HG03457 (cell line): ENCODE results near the gene RRBP1.
"Not testable (repeated sequence)": the region's sequence is repeated elsewhere in the genome, so short reads cannot be mapped to it uniquely, and the experiment has no call there.

ENCODE experiments used
- ATAC-seq: cut with Tn5 transposase; IDR thresholded peaks from one replicate; pipeline ENCODE4 v1.9.1; 2021; ENCODE audit warnings: moderate number of reproducible peaks; ENCODE audit not compliant: unreplicated experiment

RRBP1 gene

DNA sequence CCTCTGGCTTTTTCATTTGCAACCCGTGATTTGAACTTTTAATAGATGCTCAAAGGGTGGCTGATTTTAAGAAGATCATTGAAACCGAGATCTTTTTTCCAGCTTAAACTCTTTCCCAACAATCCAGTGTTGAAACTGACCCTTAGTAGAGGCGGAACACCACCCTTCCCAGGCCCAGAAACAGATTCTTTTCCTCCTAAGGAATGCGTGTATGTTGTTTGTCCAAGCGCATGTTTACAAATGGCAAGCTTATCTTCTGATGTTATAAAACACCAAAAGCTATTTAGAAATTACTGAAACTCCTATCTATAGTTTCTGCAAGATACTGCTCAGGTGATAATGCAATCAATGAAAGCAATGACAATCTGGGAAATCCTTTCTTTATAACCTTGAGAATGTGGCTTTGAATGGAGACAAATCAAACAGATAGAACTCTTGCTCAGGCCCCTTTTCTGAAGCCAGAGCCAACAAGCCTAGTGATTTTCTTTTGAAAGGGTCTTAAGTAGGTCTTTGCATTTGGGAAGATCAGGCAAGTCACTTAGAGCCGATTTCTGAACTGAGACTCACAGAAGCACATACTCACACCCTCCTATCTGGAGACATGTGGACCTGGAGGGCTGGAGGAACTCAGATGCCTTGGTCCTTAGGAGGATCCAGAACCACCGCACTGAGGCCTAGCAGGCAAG is 26.8 kb upstream of the RRBP1 start:
- no peak for ATAC-seq

DNA sequence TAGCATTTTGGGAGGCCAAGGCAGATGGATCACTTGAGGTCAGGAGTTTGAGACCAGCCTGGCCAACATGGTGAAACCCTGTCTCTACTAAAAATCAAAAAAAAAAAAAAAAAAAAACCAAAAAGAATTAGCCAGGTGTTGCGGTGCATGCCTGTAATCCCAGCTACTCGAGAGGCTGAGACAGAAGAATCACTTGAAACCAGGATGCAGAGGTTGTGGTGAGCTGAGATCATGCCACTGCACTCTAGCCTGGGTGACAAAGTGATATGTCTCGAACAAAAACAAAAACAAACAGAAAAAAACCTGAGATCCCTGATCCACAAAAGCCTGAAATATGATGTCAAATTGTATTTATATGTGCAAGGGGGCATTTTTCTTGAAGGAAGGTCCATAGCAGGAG is 25.9 kb upstream of the RRBP1 start:
- ATAC-seq, result not testable (repeated sequence)

GRCh38 chr20:17706632-17707031 is 24.6 kb upstream of the RRBP1 start:
- ATAC-seq, result no peak

DNA sequence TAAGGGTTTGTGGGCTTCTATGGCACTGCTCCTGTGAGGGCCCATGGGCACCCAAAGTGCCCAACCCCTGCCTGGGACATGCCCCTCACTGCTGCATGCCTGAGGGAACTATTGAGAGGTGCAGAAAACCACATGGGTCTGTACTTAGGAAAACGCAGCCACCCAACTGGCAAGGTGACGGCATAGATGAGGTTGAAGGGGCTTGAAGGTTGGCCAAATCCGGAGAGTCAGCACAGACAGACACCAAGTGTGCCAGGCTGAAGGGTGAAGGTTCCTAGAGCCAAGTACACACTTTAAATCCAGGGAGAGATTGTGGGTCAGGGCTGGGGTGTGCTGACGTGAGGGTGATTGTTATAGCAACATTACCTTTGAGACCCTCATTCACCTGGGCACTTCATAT is 23.9 kb upstream of the RRBP1 start:
- ATAC-seq, result no peak

- ATAC-seq, result no peak
These were observed 22.7 kb upstream of the RRBP1 start for GRCh38 chr20:17704589-17705317.

DNA sequence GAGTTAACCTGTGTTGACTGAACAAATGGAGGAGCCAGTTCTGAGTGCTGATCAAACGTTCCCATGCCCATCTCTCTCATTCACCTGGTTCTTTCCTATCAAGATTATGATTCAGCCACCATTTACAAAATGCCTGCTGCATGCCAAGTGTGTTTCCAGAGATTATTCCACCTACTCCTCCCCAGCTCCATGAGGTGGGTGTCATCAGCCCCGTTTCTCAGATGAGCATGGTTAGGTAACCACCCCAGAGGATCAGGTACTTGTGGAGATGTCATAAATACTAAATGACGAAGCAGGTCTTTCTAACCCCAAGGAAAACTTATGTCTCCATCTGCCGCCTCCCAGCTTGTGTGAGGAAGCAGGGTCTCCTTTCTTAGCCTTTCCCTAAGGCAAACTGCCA is 19.8 kb upstream of the RRBP1 start:
- ATAC-seq, result no peak

GRCh38 chr20:17700637-17701036 is 18.6 kb upstream of the RRBP1 start:
- no peak for ATAC-seq

GRCh38 chr20:17699931-17700351 is 17.9 kb upstream of the RRBP1 start, which contains the start of gene BANF2:
BANF2 (plus strand) TSS chr20:17699966; CDS start chr20:17725026, 25,060 bp downstream.
- no peak for ATAC-seq

DNA sequence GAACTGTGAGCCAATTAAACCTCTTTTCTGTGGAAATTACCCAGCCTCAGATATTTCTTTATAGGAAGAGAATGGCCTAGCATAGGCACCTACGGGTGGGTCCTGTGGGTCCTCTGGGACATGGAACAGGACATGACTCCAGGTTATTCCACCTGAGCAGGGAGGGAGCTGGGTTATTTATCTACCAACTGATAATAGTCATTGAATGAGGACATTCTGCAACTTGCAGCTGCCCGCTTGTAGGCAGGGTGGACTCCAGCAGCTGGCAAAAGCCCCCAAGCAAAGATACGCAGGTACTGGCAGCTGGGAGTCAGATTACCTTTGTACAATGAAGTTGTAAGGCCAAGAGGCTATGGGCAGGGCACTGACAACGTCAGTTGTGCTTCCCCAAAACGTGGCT is 16.3 kb upstream of the RRBP1 start:
- no peak for ATAC-seq

- ATAC-seq, result no peak
These were observed 15.1 kb upstream of the RRBP1 start for GRCh38 chr20:17697171-17697570.

DNA sequence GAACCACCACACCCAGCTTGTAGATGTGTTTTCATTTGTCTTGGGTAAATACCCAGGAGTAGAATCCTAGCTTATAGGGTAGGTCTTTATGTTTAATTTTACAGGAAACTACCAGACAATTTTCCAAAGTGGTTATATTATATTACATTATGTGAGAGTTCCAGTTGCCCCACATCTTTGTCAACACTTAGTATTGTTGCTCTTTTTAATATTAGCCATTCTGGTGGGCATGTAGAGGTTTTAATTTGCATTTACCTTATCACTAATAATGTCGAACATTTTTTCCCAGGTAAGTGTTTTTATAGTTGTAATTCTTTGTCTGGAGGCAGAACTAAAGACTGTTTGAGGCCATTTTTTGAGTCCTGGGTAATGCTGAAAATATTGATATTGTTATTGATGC is 14.2 kb upstream of the RRBP1 start:
- no peak for ATAC-seq

DNA sequence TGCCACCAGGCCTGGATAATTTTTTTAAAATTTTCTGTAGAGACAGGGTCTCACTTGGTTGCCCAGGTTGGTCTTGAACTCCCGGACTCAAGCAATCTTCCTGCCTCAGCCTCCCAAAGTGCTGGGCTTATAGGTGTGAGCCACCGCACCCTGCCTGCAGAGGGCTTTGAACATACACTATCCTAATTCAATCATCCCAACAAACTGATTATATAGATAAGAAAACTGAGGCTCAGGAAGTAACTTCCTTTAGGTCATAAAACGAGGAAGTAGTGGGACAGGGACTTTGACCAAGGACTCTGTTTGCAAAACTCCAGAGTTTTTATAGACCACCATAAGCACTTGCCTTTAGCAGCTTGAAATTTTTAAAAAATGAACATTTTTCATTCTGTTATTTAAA is 12.7 kb upstream of the RRBP1 start:
- ATAC-seq, result no peak

GRCh38 chr20:17693444-17694001 is 11.5 kb upstream of the RRBP1 start:
- ATAC-seq, result no peak

DNA sequence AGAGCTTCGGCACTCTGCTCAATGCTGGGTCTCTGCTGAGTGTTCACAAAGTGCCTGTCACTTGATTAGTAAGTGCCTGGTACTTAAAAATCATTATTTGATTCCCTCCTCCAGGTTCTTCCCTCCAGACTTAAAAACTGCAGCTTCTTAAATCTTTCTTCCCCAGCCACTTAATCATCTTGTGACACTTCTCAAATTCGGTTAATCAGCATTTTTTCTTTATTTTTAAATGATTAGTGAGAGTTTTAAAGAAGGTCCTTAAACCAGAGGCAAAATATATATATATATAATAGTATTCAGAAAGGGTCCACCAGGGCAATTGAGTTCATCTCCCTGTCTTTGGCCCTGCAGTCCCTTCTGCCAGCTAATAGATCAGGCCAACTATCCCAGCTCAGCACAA is 9.7 kb upstream of the RRBP1 start:
- no peak for ATAC-seq

- ATAC-seq, result no peak
These were observed 8.1 kb upstream of the RRBP1 start for GRCh38 chr20:17690144-17690543.

DNA sequence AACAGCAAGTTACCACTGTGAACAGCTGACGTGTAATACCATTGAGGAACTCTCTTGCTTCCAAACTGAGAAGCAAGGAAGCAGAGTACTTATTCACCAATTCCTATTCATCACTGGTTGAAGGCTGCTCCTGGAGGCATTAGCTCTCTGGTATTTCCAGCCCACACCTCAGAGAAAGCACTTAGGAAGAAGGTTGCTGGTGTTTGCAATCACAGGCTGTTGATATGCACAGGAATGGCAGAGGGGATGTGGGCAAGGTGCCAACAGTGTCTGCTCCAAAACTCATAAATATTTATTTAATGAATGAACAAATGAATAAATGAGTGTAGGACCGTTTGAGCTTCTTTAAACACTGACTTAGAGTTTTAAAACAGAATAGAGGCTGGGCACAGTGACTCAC is 6.9 kb upstream of the RRBP1 start:
- ATAC-seq, result no peak

GRCh38 chr20:17687800-17688199 is 5.8 kb upstream of the RRBP1 start:
- no peak for ATAC-seq

DNA sequence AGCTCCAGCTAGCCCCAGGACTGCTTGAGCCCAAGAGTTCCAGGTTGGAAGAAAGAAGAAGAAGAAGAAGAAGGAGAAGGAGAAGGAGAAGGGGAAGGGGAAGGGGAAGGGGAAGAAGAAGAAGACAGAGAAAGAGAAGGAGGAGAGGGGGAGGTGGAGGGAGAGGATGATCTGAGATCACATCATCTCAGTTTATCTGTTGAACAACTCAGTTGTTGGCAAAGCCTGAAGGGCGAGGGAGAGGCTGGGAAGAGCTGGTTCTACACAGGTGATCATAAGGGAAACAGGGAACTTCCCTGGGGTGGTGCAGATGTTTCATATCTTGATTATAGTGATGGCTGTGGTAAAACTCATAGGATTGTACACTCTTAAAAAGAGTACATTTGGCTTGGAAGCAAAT is 3.1 kb upstream of the RRBP1 start:
- ATAC-seq, result no peak

DNA sequence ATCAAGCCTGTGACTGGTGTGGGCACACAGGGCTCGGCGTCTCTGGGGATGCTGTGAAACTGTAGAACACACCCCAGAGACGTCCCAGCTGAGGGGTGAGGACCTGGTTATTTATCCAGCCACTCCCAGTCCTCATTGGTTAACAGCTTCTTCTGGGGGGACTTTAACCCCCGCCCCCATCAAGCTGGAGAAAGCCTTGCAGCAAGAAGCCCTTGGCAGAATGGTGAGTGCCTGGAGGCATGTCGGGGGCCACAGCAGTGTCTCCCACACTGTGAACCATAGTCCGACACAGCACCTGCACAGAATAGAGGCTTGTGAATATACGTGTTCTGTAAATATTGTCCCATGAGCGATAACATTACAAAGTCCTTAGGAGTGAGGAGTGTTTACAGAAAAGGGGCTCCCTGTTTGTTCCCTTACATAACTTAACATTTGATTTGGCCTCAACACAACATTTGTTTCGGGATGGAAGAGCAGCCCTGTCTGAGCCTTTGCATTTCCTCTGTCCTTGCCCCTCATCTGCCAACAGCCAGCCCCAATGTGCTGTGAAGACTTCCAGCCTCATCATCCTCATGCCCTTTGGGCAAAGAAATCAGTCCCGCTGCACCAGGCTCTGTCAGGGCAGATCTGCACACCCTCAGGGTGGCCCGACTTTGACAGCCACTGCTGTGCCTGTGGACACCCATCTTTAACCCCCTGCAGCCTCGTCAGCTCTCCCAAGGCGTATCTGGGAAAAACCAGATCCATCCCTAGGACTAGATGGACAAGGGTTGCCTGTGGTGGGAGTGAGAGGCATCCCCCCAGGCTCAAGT is 2.2 kb upstream of the RRBP1 start:
- ATAC-seq, result no peak

- no peak for ATAC-seq
These were observed 1.4 kb upstream of the RRBP1 start for GRCh38 chr20:17683218-17684076.

DNA sequence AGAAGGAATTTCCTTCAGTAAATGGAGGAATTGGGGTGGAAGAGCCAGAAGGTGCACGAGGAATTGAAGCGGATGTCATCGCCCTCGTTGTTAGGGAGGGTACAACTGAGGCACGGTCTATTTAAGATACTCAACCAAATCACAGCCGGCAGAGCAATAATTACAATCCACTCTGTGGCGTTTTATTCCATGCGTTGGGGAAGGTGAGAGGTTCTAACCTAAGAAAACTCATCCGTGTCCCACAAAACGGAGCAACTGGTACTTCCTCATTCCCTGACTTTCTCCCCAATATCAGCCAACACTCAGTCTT is 802 bp upstream of the RRBP1 start:
- ATAC-seq, result no peak
